Posterior cingulate gyrus (tissue), 11 donors: Measurements from ENCODE around the gene ZBTB2.
"Not testable (repeated sequence)": the region's sequence is repeated elsewhere in the genome, so short reads cannot be mapped to it uniquely, and the experiment has no call there.

ENCODE experiments used
- DNase-seq, 10 donors: peaks; one replicate each; pipeline versions ENCODE4 v3.0.0 to v3.0.0-alpha.2; 2020 to 2021; ENCODE audit warnings: mixed read lengths in 3 of 10
- intact Hi-C: fragments of 100-400 bp; cut with DNase I; formaldehyde crosslinking; loops from one replicate; pipeline ENCODE4 v1.15.1; 2023

ZBTB2 gene

DNA sequence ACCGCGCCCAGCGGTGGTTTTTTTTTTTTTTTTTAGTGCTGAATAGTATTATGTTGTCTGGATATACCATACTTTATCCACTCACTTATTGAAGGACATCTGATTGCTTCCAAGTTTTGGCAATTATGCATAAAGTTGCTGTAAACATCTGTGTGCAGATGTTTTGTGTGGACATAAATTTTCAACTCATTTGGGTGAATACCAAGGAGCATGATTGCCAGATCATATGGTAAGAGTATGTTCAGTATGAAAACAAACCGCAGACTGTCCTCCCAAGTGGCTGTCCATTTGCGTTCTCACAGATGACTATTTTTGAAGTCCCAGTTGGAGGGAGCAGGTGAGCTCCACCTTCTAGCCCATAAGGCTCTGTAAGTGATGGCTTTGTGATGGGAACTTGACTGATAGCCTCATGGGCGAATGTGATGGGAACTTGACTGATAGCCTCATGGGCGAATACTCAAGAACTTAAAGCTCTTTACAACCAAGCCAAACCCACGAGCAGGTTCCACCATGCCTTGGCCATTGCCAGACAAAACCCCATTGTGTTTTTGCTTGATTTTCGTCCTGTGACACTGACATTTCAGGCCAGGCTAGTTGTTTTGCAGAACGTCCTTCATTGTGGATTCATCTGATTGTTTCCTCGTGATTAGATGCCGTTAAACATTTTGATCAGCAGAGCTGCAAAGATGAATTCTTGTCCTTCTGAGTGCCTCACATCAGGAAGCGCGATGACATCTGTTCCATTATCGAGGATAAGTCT is 51.0 kb downstream of the ZBTB2 start:
- intact Hi-C loops = no loop called here
- no peak for DNase-seq

GRCh38 chr6:151339369-151339768 is 52.0 kb downstream of the ZBTB2 start:
- no peak for DNase-seq
- intact Hi-C loops = no loop called here

GRCh38 chr6:151338651-151339200 is 52.6 kb downstream of the ZBTB2 start:
- intact Hi-C loops = no loop called here
- no peak for DNase-seq

DNA sequence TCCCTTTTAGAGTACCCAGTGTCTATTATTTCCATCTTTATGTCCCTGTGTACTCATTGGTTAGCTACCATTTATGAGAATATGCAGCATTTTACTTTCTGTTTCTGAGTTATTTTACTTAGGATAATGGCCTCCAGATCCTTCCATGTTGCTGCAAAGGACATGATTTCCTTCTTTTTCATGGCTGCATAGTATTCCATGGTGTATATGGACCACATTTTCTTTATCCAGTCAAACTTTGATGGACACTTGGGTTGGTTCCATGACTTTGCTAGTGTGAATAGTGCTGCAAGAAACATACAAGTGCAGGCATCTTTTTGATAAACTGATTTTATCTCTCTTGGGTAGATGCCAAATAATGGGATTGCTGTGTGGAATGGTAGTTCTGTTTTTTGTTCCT is 55.4 kb downstream of the ZBTB2 start:
- DNase-seq = no peak
- intact Hi-C loops = loop anchor here (2.0 kb wide), 1 partner anchor 443 kb away; no protein-coding TSS in a partner anchor

DNA sequence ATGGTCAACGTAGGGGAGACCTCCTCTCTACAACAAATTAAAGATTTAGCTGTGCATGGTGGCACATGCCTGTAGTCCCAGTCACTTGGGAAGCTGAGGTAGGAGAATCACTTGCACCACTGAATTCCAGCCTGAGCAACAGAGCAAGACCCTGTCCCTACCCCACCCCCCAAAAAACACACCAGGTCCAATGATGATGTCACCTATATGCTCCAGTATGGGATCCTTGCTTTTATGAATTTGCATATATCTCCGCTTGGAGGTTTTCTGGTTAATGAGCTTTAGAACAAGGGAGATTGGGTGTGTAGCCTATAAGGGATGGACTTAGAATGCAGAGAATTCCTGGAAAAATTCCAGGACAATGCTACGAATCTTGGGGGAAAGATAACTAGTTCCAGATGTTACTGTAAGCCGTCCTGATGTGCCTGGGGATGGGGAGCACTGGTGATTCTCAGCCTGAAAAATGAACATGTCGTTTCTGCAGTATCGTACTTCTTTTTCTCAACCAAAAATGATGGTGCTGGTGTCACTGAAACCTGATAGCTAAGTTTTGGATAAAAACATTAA is 61.1 kb downstream of the ZBTB2 start:
- intact Hi-C loops = no loop called here
- no peak for DNase-seq

DNA sequence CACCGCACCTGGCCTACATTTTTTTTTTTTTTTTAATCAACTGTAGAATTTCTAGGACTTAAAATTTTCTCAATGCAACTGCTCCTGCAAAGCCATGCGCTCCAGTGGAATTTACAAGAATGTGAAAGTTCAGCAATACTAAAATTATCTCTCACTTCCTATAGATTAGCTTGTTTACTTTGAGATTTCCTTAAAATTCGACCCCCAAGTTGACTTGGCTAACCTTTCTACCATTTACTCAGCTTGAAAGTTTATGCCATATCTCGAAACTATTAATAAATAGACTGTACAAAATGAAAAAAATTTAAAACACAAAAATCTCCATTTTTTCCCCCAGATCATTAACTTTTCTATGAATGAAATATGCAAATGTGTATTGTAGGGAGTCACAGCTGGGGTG is 64.3 kb downstream of the ZBTB2 start:
- no peak for DNase-seq
- intact Hi-C loops = no loop called here

DNA sequence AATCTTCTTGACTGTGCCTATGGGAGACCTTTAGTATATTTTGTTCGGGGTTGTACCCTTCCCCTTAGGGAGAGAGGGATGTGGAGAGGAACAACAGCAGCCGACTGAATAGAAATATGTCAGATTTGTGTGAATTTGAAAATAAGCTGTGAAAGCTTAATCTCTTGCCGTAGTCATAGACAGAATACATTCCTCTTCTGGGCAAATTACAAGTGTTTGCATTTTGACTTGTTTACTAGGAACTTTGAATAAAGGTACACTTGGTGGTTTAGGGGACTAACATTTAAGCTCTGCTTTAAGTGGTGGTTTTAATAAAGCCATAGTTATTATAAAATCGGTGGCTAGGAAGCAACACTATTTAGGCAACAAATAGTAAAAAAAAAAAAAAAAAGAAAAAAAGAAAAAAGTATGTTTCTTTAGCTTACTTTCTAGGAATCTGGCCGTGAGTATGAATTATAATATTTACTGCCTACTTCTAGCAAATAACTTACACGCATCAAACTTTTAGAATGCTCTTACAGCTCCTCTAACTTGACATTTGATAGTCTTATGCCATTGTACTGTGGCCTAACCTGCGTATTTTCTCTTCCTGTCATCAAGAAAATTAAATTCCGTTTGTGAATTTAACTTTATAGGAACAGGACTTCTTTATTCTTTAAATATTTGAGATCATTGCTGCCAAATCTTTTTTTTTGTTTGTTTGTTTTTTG is 65.1 kb downstream of the ZBTB2 start:
- intact Hi-C loops = no loop called here
- no peak for DNase-seq

GRCh38 chr6:151325075-151326050 is 66.0 kb downstream of the ZBTB2 start:
- intact Hi-C loops = loop anchor here (2.0 kb wide), 1 partner anchor 433 kb away; no protein-coding TSS in a partner anchor
- peak in 7 of 10 donors; percentile 18 to 90 (median 40) for DNase-seq

- intact Hi-C loops = loop anchor here (1.0 to 5.0 kb wide), 3 partner anchors 82 to 432 kb away; no protein-coding TSS in a partner anchor
- DNase-seq = no peak
Observed at GRCh38 chr6:151324488-151324825, 66.9 kb downstream of the ZBTB2 start.

DNA sequence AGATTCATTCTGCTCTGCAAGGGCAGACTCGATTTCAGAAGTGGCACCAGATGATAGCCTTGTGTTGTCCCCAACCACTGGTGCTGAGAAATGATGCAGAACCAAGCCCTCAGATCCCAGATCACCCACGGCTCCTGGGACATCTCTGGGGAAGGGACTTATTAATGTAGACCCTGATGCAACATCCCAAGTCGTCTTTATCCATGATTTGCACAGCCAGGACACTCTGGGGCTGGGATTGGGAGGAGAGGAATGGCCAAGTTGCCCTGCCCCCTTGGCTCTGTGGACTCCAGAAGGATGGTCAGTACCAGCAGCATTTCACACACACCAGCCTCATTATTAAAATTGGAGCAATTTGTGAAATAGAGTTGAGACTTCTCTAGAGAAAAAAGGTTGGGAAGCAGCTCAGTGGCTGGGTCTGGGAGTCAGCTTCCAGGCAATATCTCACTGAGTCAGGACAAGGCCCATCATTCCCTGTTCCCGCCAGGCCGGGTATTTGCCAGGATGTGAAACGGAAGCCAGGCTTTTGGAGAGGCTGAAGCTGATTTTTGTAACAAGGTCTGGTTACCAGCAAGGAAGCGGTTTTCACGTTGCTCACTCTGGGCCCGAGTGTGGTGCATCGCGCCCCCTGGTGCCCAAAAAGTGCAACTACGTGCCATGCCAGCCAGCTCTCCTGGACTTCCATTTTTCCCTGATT is 67.4 kb downstream of the ZBTB2 start:
- peak; percentile 65 to 97 (median 84) for DNase-seq
- intact Hi-C loops = loop anchor here (1.0 to 5.0 kb wide), 3 partner anchors 82 to 431 kb away; no protein-coding TSS in a partner anchor

DNA sequence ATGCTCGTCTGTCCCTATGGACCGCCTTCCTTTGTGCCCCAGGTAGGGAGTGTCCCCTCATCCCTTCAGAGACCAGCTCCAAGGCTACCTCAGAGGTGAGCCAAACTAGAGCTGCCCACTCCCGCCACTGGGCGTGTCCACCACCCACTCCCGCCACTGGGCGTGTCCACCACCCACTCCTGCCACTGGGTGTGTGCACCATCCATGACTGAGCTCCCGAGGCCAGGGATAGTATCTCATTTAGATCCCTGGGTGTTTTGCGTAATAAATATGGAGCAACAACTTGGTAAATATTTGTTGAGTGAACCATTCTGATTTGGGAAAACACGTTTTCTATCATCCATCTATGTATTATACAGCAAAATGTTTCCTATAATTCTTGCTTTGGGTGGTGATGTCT is 68.8 kb downstream of the ZBTB2 start:
- DNase-seq = peak in 1 of 10 donors; percentile 69
- intact Hi-C loops = loop anchor here (5.0 kb wide), 1 partner anchor 80 kb away; no protein-coding TSS in a partner anchor

DNA sequence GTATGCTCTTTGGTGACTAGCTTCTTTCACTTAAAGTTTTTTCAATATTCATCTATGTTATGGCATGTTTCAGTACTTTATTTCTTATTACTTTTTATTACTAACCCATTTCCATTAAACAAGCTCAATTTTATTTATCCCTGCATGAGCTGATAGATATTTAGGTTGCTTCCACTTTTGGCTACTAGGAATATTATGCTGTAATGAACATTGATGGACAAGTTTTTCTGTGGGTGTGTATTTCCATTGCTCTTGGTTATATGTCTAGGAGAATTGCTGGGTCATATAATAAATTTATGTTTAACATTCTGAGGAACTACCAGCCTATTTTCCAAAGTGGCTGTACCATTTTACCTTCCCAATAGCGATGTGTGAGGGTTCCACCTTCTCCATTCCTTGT is 69.9 kb downstream of the ZBTB2 start:
- intact Hi-C loops = loop anchor here (5.0 kb wide), 1 partner anchor 79 kb away; no protein-coding TSS in a partner anchor
- DNase-seq = no peak

DNA sequence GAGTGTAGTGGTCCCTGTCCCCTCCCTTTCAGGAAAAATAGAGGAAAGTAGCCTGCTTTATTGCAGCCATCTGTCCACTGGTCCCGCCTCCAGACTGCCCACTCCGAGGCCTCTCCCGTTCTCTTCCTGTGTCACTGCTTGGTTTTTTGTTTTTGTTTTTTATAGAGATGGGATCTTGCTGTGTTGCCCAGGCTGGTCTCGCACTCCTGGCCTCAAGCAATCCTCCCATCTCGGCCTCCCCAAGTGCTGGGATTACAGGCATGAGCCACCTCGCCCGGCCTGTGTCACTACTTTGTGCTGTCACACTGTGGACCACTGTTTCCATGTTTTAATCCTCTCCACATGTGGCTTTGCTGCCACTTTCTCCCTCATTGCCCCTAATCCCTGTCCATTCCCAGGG is 71.2 kb downstream of the ZBTB2 start:
- intact Hi-C loops = loop anchor here (5.0 kb wide), 1 partner anchor 78 kb away; no protein-coding TSS in a partner anchor
- no peak for DNase-seq

DNA sequence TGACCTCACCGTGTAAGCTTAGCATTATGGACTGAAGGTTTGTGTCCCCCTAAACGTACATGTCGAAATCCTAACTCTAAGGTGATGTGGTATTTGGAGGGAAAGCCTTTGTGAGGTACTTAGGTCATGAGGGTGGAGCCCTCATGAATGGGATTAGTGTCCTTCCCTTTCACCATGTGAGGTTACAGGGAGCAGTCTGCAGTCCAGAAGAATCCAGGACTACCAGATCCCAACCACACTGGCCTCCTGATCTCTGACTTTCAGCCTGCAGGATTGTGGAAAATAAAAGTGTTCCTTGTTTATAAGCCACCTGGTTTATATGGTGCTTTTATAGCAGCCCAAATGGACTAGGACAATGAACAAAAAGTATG is 73.4 kb downstream of the ZBTB2 start:
- DNase-seq = no peak
- intact Hi-C loops = no loop called here

GRCh38 chr6:151317103-151317994 is 74.0 kb downstream of the ZBTB2 start:
- DNase-seq = no peak
- intact Hi-C loops = no loop called here

DNA sequence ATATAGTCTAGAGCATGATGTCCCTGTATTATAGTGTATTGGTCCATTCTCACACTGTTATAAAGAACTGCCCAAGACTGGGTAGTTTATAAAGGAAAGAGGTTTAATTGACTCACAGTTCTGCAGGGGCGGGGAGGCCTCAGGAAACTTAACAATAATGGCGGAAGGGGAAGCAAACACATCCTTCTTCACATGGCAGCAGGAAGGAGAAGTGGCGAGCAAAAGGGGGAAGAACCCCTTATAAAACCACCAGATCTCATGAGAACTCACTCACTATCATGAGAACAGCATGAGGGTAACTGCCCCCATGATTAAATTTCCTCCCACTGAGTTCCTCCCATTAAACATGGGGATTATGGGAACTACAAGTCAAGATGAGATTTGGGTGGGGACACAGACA is 75.7 kb downstream of the ZBTB2 start:
- DNase-seq, intact Hi-C loops: not testable (repeated sequence)
